HUES48 (cell line): ENCODE data around the gene ENDOV.

ENCODE experiments used
- H3K27ac ChIP-seq: one replicate; pipeline ENCODE4 v1.7.0; 2013; ENCODE audit warnings: low read depth, low read length, inconsistent platforms
- H3K27me3 ChIP-seq: 2 replicates; pipeline ENCODE4 v1.6.1; 2013; ENCODE audit warnings: mild to moderate bottlenecking, low read length; ENCODE audit not compliant: control insufficient read depth, insufficient read depth
- H3K36me3 ChIP-seq: 2 replicates; pipeline ENCODE4 v1.6.1; 2013; ENCODE audit warnings: low read length; ENCODE audit not compliant: control insufficient read depth, insufficient read depth
- H3K4me1 ChIP-seq: 2 replicates; pipeline ENCODE4 v1.6.1; 2013; ENCODE audit warnings: mild to moderate bottlenecking, low read length; ENCODE audit not compliant: control insufficient read depth, insufficient read depth
- H3K4me3 ChIP-seq: 2 replicates; pipeline ENCODE4 v1.5.1; 2013; ENCODE audit warnings: mild to moderate bottlenecking, low read depth, low read length
- H3K9ac ChIP-seq: 2 replicates; pipeline ENCODE4 v1.6.1; 2013; ENCODE audit warnings: mild to moderate bottlenecking, low read depth, low read length, moderate library complexity
- H3K9me3 ChIP-seq: 2 replicates; pipeline ENCODE4 v1.6.1; 2013; ENCODE audit warnings: low read length; ENCODE audit not compliant: control insufficient read depth, insufficient read depth

The ENDOV gene

DNA sequence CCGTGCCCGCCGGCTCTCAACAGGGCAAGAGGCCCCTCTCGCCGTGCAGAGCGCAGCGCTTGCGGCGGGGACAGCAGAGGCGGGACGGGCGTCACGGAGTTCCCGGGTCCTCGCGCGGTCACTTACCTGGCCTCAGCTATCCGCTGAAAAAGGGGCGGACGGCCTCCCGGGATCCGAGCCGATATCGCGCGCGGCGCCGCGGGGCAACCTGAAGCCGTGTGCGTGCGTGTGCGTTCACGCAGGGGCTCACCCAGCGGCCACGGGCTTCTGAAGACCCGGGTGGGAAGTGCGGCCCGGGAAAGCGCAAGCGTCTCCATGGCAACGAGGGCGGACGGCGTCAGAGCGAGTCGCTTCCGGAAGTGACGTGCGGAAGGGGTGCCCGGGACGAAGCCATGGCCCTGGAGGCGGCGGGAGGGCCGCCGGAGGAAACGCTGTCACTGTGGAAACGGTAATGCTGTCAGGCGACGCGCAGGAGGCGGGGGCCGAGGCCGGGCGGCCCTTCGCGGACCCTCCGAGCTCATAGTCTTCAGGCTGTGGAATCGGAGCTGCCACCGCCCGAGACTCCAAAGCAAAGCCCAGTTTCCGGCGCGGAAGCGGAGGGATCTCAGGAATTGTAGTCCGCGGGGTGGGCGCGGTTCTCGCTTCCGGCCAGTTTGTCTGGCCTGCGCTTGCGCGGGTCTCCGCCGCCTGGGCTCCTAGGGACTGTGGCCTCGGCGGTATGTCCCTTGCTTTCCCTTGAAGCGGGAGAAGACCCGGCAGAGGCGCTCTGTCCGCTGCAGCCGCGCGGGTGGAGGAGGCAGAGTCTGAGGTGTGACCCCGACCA, at the start of gene ENDOV:
Gene ENDOV, plus strand, starts transcription at position 365 of the 823 bp plus-strand sequence. Its CDS starts 28 bp downstream, at position 393.
- Histone ChIP-seq H3K27ac (peak within 1 kb of the TSS; percentile 96), H3K4me3 (peak within 1 kb of the TSS; percentile 100), H3K4me1 (no peaks in the 10 kb centered on the region), H3K36me3 (peaks cover 13% of the 10 kb centered on the region; the same call in 1 of the 2 replicates), H3K9me3 (no peaks in the 10 kb centered on the region), H3K27me3 (peaks cover 15% of the 10 kb centered on the region), H3K9ac (peak within 1 kb of the TSS; percentile 91)

DNA sequence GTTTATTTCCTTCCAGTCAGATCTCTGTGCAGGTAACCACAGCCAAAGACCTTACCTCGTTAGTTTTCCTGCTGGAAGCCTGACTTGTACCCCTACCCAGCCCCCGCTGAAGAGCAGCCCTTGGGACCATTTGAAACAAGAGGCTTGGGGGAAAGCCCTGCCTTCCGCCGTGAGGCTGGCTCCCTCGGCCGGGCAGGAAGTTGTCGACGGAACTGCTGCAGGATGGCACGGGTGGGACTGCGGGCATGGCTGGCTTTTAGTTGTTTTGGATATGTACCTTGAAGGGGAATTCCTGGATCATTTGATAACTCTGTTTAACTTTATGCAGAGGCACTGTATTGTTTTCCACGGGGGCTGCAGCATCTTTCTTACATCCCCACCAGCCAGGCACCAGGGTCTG, 49.0 kb upstream of the ENDOV start:
- H3K4me3 ChIP-seq, result no peak overlapping the region
- H3K4me1 ChIP-seq, result no peaks in the 10 kb centered on the region
- H3K36me3 ChIP-seq, result peaks cover 82% of the 10 kb centered on the region
- no peaks in the 10 kb centered on the region for H3K27me3 ChIP-seq
- H3K9ac ChIP-seq, result no peak overlapping the region
- no peak overlapping the region for H3K27ac ChIP-seq
- H3K9me3 ChIP-seq, result no peaks in the 10 kb centered on the region

DNA sequence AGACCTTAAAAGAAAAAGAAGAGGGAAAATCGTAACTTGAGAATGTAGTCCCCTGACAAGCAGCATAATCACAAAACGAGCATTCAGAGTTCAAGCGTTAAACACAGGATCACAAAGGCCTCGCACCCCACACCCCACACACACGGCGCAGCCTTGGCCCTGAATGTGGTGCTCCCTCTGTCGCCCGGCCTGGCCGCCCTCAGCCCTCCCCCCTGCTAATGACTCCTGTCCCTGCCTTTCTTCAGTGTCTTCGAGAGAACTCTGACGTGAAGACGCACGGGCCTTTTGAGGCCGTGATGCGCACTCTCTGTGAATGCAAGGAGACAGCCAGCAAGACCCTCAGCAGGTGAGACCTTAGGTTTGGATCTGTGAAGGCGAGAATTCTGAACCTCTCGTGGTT, 47.5 kb upstream of the ENDOV start:
- H3K9me3 ChIP-seq, result no peaks in the 10 kb centered on the region
- peaks cover 86% of the 10 kb centered on the region for H3K36me3 ChIP-seq
- H3K27ac ChIP-seq, result no peak overlapping the region
- H3K4me3 ChIP-seq, result no peak overlapping the region
- no peaks in the 10 kb centered on the region for H3K4me1 ChIP-seq
- no peaks in the 10 kb centered on the region for H3K27me3 ChIP-seq
- H3K9ac ChIP-seq, result no peak overlapping the region

DNA sequence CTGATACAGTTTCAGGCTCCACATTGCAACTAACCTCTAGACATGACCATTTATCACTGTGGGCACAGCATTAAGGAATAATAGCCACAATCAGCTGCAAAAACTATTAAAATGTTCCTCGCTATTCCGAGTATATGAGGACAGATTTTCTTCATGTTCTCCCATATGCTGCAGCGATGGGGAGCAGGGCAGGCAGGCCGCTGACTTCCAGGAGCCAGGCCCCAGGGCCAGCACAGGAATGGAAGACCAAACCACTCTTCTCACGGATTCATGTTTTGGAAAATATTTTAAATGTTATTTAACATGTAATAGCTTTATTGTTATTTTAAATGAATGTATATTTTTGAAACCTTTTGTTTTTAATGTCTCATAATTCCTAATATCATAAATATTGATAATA, 43.8 kb upstream of the ENDOV start:
- Histone ChIP-seq H3K36me3 (peaks cover 80% of the 10 kb centered on the region), H3K9ac (no peak overlapping the region), H3K9me3 (no peaks in the 10 kb centered on the region), H3K27ac (no peak overlapping the region), H3K4me3 (no peak overlapping the region), H3K27me3 (no peaks in the 10 kb centered on the region), H3K4me1 (0 out of 2 replicates have a peak, but pooled peaks cover 8% of the 10 kb centered on the region)

DNA sequence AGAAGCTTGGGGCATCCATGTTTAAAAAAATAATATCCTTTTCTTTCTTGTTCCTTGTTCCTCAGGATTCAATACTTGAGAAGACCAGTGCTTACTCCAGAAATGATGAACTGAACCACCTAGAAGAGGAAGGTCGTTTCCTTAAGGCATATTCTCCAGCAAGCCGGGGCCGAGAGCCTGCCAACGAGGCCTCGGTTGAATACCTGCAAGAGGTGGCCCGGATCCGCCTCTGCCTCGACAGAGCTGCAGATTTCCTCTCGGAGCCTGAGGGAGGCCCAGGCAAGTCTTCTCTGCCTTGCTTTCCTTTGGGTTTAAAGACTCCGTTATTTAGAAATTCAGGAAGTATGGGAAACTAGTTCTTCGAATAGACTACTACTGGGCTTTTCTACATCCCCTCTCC, 42.5 kb upstream of the ENDOV start:
- no peaks in the 10 kb centered on the region for H3K27me3 ChIP-seq
- no peak overlapping the region for H3K4me3 ChIP-seq
- H3K27ac ChIP-seq, result no peak overlapping the region
- 0 out of 2 replicates have a peak, but pooled peaks cover 8% of the 10 kb centered on the region for H3K4me1 ChIP-seq
- H3K9me3 ChIP-seq, result no peaks in the 10 kb centered on the region
- no peak overlapping the region for H3K9ac ChIP-seq
- peaks cover 89% of the 10 kb centered on the region for H3K36me3 ChIP-seq

DNA sequence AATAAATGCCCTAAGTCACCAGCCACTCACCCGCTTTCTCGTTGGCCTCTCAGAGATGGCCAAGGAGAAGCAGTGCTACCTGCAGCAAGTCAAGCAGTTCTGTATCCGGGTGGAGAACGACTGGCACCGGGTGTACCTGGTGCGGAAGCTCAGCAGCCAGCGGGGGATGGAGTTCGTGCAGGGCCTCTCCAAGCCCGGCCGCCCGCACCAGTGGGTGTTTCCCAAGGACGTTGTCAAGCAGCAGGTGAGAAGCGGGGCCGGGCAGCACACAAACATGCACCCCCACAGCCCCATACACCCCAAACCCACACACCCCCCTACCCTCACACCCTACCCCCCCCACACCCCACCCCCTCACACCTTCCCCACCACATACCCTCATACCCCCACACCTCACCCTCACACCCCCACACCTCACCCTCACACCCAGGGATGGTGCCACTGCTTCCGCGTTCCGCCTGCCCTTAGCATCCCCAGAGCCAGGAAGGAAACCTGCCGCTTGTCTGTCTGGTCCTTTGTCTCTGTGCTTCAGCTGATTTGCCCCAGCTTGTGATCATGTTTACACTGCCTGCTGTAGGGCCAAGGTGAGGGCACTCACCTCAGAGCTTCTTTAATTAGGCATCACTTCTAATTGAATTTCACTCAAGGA, 41.9 kb upstream of the ENDOV start:
- no peak overlapping the region for H3K4me3 ChIP-seq
- no peaks in the 10 kb centered on the region for H3K27me3 ChIP-seq
- H3K9ac ChIP-seq, result no peak overlapping the region
- no peaks in the 10 kb centered on the region for H3K9me3 ChIP-seq
- no peak overlapping the region for H3K27ac ChIP-seq
- H3K36me3 ChIP-seq, result peaks cover 88% of the 10 kb centered on the region
- 0 out of 2 replicates have a peak, but pooled peaks cover 8% of the 10 kb centered on the region for H3K4me1 ChIP-seq

DNA sequence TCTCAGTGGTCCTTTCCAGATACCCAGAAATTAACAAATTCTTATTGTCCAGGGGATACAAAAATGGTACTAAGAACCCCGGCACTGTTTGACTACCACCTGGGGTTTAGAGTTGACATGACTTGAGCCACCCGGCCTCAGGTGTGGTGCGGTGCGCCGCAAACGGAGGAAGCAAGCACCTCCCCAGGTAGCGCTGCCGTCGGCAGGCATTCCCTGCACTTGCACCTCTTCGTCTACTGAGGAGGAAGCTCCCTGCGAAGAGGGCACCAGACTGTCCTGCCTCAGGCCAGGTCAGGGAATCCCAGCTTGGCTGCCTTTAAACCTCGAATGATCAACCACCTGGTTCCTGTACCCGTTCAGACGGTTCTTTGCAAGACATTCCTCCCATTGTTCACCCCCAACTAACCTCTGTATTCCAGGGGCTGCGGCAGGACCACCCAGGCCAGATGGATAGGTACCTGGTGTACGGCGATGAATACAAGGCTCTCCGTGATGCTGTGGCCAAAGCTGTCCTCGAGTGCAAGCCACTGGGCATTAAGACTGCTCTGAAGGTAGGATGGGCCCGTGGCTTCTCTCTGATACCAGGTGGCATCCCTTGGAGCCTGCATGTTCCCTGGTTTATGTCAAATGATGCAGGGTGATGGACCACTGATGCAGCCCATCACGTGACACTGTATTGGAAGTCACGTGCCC, 40.8 kb upstream of the ENDOV start:
- H3K27ac ChIP-seq, result no peak overlapping the region
- peaks cover 91% of the 10 kb centered on the region for H3K36me3 ChIP-seq
- H3K9me3 ChIP-seq, result no peaks in the 10 kb centered on the region
- no peak overlapping the region for H3K4me3 ChIP-seq
- H3K4me1 ChIP-seq, result 0 out of 2 replicates have a peak, but pooled peaks cover 8% of the 10 kb centered on the region
- no peaks in the 10 kb centered on the region for H3K27me3 ChIP-seq
- no peak overlapping the region for H3K9ac ChIP-seq

DNA sequence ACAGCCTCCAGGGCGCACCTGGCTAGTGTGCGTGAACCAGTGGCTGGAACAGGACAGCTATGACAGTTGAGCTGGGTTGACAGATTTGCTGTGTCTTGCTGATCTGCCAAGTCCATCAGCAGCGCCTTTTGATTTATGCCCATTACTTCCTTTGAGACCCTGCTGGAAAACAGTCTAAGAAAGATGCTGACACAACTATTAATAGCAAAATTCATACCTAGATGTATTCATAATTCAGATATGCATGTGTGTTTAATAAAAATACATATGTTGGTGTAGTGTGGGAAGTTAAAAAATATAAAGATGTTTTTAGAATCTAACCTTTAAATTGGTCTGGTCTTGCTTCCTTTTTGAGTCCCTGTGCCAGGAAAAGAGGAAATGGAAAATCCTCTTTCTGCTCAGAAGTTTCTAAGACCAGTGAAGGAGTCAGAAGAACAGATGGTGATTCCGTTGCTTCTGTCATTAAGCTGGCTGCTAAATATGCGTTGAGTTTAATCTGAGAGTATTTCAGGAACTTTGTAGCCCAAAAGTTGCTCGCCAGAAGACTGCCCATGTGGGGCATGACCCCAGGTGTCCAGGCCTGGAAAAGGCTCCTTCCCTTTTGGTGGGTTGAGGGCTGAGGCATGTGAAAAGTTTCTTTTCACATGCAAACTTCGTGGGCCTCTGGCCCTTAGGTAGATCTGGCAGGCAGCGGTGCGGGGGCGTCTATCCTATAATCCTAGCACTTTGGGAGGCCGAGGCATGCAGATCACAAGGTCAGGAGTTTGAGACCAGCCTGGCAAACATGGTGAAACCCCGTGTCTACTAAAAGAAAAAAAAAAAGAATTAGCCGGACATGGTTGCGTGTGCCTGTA, 40.0 kb upstream of the ENDOV start:
- Histone ChIP-seq H3K9me3 (no peaks in the 10 kb centered on the region), H3K9ac (no peak overlapping the region), H3K27ac (peak overlapping the region; percentile 52), H3K4me3 (no peak overlapping the region), H3K36me3 (peaks cover 91% of the 10 kb centered on the region), H3K27me3 (no peaks in the 10 kb centered on the region), H3K4me1 (0 out of 2 replicates have a peak, but pooled peaks cover 8% of the 10 kb centered on the region)

DNA sequence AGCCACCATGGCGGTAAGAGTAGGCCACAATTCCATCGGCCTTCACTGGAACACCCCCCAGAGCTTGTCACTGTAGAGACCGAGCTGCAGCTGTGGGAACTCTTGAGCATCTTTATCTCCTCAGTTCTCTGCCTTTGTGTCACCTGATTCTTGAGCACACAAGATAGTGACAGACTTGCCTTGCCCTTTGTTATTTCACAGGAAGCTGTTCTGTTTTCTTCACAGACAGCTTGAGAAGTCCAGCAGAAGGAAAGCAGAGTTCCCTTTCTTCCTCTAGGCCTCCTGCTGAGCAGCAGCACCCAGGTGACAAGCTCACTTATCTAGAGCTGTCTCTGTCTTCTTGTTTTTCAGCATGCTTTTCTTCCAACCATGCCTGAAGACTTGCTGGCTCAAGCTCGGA, 38.4 kb upstream of the ENDOV start:
- H3K4me3 ChIP-seq, result no peak overlapping the region
- H3K27me3 ChIP-seq, result no peaks in the 10 kb centered on the region
- H3K9ac ChIP-seq, result no peak overlapping the region
- no peaks in the 10 kb centered on the region for H3K9me3 ChIP-seq
- 0 out of 2 replicates have a peak, but pooled peaks cover 8% of the 10 kb centered on the region for H3K4me1 ChIP-seq
- H3K36me3 ChIP-seq, result peaks cover 91% of the 10 kb centered on the region
- H3K27ac ChIP-seq, result peak overlapping the region; percentile 29

DNA sequence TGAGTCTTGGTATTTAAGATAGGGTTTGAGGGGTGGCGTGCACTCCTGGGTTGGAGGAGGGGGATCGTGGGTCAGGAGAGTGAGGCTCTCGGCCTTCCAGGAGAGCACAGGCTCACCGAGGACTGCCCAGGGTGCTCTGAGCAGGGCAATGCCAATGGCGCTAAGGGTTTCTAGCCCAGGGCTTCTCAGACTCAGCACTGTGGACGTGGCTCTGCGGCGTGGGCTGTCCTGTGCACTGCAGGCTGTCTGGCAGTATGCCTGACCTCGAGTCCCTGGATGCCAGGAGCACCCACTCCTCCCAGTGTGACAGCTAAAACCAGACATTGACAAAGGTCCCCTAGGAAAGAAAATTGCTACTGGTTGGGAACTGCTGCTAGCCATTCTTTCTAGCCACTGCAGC, 37.2 kb upstream of the ENDOV start:
- H3K9ac ChIP-seq, result no peak overlapping the region
- no peaks in the 10 kb centered on the region for H3K9me3 ChIP-seq
- peaks cover 91% of the 10 kb centered on the region for H3K36me3 ChIP-seq
- H3K4me3 ChIP-seq, result no peak overlapping the region
- H3K4me1 ChIP-seq, result 0 out of 2 replicates have a peak, but pooled peaks cover 8% of the 10 kb centered on the region
- H3K27me3 ChIP-seq, result no peaks in the 10 kb centered on the region
- H3K27ac ChIP-seq, result no peak overlapping the region
